Tibial artery (tissue), 4 donors: Measurements from ENCODE around the gene ASCC2.

Experiments
- DNase-seq, 2 donors: peaks; one replicate each; pipeline ENCODE4 v3.0.0-alpha.2; 2019
- H3K27ac ChIP-seq, 2 donors: fragments of 200-600 bp; sonication (generic) in 1 of 2; 1 replicate in 1 of 2; 2 replicates in 1 of 2; pipeline ENCODE4 v1.5.1; 2018 to 2019; ENCODE audit warnings: mild to moderate bottlenecking in 1 of 2
- H3K27me3 ChIP-seq, 2 donors: fragments of 200-600 bp; sonication (generic) in 1 of 2; one replicate each; pipeline versions ENCODE4 v1.5.1 to v1.6.0; 2016 to 2019
- H3K36me3 ChIP-seq, 3 donors: fragments of 200-600 bp; sonication (generic) in 2 of 3; one replicate each; pipeline ENCODE4 v1.5.1; 2016 to 2019; ENCODE audit warnings: mild to moderate bottlenecking in 2 of 3
- H3K4me1 ChIP-seq, 4 donors: fragments of 200-600 bp; sonication (generic) in 2 of 4; 1 replicate in 3 of 4; 2 replicates in 1 of 4; pipeline ENCODE4 v1.5.1; 2016 to 2019
- H3K4me3 ChIP-seq, 2 donors: fragments of 200-600 bp; sonication (generic) in 1 of 2; 1 replicate in 1 of 2; 2 replicates in 1 of 2; pipeline ENCODE4 v1.5.1; 2018 to 2019; ENCODE audit warnings: mild to moderate bottlenecking in 2 of 2
- H3K9me3 ChIP-seq, 3 donors: fragments of 200-600 bp; sonication (generic) in 1 of 3; one replicate each; pipeline ENCODE4 v1.5.1; 2016 to 2019
- intact Hi-C: fragments of 100-400 bp; cut with DNase I; formaldehyde crosslinking; loops from one replicate; pipeline ENCODE4 v1.15.0; 2023; ENCODE audit warnings: low total_unique reads
- TF ChIP-seq, protein P1 (sequence below), 2 experiments: fragments of 200-600 bp in 1 of 2; fragments of 450-650 bp in 1 of 2; IDR thresholded peaks; one replicate each; pipeline ENCODE4 v1.5.1; 2017 to 2019; ENCODE audit warnings: antibody characterized with exemption in 2 of 2, mild to moderate bottlenecking in 1 of 2, moderate library complexity in 1 of 2

The ASCC2 gene

DNA sequence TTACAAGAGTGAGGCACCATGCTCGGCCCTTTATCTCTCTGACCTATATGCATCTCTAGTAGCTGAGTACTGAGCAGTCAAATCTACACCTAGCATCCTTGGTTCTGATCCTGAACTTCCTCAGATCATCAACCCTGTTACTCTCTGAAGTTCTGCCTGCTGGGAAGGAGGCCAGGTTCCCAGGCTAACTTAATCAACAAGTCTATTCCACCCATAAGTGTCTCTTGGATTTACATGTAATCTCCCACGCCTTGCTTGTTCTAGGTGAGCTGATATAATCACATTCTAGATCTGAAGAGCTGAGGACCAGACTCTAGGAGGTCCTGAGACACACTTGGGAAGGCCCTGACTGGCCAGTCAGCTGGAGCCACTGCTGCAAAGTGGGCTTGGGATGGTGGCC is 96.1 kb downstream of the ASCC2 start:
- no peaks in the 10 kb centered on the region for H3K27me3 ChIP-seq
- no peak for DNase-seq
- intact Hi-C loops, result no loop called here
- H3K27ac ChIP-seq, result no peak overlapping the region
- H3K36me3 ChIP-seq, result peaks cover 8 to 98% (median 45%) of the 10 kb centered on the region in 3 donors
- no peak overlapping the region for H3K4me3 ChIP-seq
- TF ChIP-seq, protein P1, sequence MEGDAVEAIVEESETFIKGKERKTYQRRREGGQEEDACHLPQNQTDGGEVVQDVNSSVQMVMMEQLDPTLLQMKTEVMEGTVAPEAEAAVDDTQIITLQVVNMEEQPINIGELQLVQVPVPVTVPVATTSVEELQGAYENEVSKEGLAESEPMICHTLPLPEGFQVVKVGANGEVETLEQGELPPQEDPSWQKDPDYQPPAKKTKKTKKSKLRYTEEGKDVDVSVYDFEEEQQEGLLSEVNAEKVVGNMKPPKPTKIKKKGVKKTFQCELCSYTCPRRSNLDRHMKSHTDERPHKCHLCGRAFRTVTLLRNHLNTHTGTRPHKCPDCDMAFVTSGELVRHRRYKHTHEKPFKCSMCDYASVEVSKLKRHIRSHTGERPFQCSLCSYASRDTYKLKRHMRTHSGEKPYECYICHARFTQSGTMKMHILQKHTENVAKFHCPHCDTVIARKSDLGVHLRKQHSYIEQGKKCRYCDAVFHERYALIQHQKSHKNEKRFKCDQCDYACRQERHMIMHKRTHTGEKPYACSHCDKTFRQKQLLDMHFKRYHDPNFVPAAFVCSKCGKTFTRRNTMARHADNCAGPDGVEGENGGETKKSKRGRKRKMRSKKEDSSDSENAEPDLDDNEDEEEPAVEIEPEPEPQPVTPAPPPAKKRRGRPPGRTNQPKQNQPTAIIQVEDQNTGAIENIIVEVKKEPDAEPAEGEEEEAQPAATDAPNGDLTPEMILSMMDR (IDR thresholded peaks at IDR 0.05), result no peak
- no peaks in the 10 kb centered on the region for H3K9me3 ChIP-seq
- no peaks in the 10 kb centered on the region for H3K4me1 ChIP-seq

DNA sequence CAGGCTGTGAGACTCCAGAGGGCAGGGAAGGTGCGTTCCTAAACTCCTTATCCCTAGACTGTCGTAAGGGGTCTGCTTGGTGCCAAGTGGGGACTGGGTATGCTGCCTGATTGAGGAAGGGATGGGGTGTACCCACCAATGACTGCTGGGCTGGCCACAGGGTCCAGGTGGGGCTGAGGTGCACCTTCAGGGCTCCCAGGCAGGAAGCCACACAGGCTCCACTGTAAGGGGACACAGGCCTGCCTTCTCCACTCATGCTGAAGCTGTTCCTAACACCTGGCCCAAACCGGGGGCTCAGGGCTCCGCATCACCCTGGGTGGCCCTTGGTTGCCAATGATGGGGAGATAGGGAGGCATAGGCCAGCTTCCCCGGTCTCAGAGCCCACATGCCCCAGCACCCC is 97.9 kb downstream of the ASCC2 start:
- Histone ChIP-seq H3K27me3 (no peaks in the 10 kb centered on the region), H3K4me1 (no peaks in the 10 kb centered on the region), H3K9me3 (no peaks in the 10 kb centered on the region), H3K27ac (no peak overlapping the region), H3K4me3 (no peak overlapping the region), H3K36me3 (peaks cover 8 to 93% (median 38%) of the 10 kb centered on the region in 3 donors)
- intact Hi-C loops, result no loop called here
- TF ChIP-seq, protein P1 (IDR thresholded peaks at IDR 0.05), result no peak
- DNase-seq, result no peak

DNA sequence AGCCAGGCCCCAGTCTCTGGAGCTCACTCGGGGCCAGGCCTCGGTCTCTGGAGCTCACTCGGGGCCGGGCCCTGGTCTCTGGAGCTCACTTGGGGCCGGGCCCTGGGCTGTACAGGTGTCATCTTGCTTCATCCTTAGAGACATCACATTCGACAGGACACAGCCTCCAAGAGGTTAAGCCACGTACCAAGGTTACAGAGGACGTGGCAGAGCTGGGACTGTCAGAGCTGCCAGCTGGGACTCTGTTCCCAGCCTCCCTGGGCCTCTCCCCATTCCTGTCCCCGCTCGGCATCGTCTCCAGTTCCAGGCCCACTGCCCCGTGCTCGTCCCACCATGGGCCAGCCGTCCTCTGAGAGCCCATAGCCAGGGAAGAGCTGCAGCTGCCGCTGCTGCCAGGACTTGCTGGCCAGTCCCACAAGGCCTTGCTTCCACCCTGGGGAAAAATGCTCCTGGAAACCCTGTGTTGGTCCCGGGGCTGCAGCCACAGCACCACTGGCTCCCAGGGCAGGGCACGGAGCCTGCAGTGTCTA is 98.7 kb downstream of the ASCC2 start:
- Histone ChIP-seq H3K9me3 (no peaks in the 10 kb centered on the region), H3K4me3 (no peak overlapping the region), H3K27ac (no peak overlapping the region), H3K4me1 (no peaks in the 10 kb centered on the region), H3K27me3 (no peaks in the 10 kb centered on the region), H3K36me3 (peaks cover 8 to 93% (median 43%) of the 10 kb centered on the region in 3 donors)
- DNase-seq, result no peak
- intact Hi-C loops, result no loop called here
- TF ChIP-seq, protein P1 (IDR thresholded peaks at IDR 0.05), result no peak
